ENCODE measurements around the gene GSTM2.
A peak's percentile ranks its signal among the peaks of the same experiment; 100 is the strongest.

Gene GSTM2

DNA sequence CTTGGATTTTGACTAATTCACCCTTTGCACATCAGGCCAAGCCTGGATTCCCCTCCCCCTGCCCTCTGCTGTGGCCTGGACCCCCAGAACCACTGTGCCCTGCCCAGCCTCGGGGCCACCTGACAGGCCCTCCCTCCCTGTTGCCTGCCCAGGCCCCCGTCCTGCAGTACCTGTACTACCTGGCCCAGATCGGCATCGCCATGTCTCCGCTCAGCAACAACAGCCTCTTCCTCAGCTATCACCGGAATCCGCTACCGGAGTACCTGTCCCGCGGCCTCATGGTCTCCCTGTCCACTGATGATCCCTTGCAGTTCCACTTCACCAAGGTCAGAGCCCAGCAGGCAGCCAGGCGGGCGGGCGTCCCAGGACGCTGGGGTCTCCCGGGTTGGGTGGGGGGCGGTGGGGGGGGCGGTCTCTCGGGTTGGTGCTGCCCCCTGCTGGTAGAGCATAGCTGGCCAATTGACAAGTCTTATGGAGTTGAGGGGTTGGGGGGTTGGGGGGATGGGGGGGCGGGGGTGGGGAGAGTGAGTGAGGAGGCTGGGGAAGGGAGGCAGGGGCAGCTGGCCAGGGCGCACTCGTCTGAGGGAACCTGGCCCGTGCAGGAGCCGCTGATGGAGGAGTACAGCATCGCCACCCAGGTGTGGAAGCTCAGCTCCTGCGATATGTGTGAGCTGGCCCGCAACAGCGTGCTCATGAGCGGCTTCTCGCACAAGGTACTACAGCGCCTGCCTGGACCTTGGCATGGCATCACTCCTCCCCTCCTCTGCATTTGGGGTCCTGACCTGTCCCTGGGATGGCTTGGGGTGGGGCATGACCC, 37.6 kb upstream of the GSTM2 start:
- DNase-seq, result peak; percentile 47

GRCh38 chr1:109630898-109631512, 36.9 kb upstream of the GSTM2 start:
- no peak for DNase-seq

DNA sequence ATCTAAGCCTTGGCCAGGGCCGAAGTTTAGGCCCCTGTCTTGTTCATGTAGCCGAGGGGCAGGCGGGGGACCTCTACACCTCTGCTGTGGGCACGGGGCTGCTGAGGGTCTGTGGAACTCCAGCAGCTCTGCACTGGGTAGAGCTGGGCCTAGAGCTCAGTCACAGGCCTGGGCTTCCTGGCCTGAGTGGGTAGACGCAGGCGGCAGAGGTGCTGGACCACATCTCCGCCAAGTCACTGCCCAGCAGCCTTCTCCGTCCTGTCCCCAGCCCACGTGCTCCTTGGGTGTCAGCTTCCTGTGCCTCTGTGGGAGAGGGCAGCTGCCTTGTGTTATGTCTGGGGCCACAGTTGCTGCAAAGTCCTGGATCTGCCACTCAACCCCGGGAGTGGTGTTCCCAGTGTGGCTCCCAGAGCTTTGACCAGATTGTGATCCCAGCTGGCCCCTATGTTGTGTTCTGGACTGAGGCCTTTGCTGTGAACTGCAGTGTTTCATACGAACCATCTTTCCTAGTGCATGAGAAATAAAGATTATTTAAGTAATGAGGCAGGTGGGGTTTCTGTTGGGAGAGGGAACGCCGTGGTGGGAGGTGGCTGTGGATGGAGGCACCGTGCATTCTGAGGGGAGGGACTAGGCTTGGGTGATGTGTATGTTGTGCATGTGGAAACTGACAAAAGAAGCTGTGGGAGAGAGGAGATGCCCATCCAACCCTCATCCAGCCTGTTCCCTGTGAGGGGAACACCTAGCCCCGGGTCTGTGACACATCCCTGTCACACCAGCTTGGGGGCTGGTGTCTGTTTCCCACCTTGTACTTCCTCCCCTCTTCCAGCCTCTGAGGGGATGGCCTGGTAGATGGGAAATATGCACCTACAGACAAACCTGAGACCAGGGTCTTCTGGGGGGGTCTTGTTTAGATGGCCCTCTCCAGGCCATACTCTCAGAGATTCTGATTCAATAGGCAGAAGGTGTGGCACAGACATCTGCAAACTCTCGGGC, 36.0 kb upstream of the GSTM2 start:
- no peak for DNase-seq

DNA sequence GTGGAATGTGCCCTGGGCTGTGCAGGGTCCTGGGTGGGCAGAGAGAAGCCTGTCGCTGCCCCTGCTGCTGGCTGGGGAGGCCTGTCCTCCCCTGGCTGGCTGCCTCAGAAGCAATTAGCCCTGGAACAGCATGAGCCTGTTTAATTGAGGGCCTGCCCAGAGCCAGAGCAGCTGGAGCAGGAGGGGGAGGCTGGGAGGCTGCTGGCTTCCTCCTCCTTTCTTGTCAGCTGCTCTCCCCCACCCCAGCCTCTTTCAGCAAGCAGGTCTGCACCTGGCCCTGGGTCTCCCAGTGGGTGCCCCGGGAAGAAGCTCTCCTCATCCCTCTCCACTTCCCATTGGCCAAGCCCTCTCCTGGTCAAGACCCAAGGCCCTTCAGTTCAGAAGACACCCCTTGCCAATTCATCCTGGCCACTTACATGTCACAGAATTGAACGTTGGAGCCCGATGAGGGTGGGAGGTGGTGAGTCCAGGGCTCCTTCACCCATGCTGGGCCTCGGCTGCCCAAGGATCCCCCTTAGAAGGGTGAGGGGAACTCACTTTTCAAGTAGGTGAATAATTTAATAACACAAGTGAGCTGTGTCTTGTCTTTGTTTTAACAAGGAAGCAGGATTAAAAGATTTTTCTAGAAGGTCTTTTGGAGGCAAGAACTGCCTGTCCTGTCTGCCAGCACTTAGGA, 35.0 kb upstream of the GSTM2 start:
- no peak for DNase-seq

- no peak for DNase-seq
Observed at GRCh38 chr1:109634292-109634691, 33.6 kb upstream of the GSTM2 start.

DNA sequence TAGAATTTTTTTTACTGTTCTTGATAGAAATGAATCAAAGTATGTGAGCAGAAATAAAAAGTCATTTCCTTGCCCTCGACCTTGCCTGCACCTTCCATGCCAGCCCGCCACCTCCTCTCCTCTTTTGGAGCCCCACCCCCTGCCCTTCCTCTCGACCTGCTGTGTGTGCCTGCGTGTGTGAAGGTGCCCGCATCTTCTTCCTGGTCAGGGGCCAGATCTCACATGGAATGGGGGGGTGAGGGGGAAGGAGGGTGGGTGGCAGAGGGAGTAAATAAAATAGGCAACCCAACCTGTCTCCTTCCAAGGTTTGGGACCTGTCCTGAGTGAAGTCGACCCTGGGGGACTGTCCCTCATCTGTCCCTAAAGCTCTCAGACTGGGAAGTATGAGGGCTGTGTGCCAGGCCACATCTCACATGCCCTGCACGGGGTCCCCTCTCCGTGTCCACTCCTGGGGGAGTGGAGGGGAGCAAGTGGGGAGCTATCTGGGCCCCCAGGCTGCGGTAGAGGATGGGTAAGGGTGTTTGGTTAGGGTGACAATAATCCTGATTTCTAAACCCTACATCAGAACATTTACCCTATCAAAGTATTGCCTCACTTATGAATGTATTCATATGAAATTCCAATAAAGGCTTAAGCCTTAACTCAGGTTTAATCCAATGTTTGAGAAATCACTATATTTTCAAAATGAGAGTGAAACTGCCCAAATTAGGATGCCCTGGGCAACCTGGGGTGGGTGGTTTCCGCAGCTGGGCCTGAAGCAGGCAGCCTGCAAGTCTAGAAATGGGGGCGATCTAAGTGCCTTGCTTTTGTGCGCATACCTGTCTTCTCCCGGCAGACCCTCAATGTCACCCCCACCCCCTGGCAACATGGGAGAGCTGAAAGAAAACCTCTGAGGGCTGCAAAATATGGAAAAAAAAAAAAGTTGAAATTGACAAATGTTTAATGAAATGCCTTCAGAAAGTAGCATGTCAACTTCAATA, 32.8 kb upstream of the GSTM2 start:
- DNase-seq, result no peak

DNA sequence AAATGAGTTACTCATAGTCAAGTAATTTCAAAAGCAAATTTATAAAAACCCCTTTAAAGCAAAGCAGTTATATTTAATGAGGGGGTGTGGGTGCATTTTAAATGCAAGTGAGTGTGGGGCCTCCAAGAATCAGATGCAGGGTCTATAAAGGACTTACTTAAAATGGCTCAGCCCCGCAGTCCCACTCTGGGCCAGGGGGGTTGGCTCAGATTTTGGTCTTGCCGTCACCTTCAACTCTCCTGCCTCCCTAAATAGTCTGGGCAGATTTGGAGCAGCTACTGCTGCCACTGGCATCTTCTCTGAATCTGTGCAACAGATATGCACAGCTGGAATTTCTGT, 32.0 kb upstream of the GSTM2 start:
- DNase-seq, result no peak

DNA sequence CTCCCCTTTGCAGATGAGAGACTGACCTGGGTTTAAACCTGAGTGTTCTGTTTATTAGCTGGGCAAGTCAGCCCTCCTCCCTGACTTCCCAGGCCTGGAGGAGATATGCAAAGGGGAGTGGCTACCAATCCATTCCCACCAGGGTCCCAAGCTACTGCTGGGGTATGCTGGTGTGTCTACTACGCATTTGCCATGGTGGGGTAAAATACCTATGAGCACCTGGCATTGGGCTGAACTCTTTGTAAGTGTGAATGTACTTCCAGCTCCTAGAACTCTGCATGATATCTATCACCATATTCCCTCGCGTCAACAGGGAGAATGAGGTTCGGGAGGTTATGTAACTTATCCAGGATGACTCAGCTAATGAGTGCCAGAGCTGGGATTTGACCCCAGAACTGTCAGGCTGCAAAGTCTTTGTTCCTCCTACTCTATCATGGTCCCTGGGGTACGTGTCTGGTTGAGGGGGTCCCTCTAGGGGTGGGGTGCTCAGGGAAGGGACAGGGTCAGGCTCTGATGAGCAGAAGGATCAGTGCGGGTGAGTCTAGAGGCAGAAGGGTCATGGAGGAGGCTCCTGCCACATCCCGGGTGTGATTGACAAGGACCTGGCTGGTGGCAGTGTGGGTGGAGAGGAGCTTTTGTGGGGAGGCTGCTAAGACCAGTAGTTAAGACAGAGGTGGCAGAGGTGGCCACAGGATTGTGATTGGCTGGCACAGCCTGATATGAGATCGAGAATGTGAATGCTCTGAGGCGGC, 31.5 kb upstream of the GSTM2 start:
- no peak for DNase-seq

DNA sequence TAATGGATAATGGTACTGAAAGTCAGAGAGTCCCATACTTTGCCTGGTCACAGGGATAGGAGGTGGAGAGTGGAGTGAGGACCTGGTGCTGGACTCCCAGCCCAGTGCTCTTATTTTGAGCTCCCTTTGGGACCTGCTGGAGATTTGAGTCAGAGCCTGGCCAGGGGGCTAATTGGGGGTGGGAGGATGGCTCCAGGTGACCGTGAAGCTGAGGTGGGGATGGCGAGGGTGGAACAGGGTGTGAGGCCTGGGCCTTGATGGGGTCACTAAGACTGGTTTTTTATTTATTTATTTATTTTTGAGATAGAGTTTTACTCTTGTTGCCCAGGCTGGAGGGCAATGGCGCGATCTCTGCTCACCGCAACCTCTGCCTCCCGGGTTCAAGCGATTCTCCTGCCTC, 30.4 kb upstream of the GSTM2 start:
- DNase-seq, result no peak

GRCh38 chr1:109639063-109639840, 28.6 kb upstream of the GSTM2 start:
- no peak for DNase-seq

- no peak for DNase-seq
Observed at GRCh38 chr1:109639841-109640184, 28.0 kb upstream of the GSTM2 start.

GRCh38 chr1:109640285-109640865, 27.5 kb upstream of the GSTM2 start:
- peak; percentile 93 for DNase-seq

DNA sequence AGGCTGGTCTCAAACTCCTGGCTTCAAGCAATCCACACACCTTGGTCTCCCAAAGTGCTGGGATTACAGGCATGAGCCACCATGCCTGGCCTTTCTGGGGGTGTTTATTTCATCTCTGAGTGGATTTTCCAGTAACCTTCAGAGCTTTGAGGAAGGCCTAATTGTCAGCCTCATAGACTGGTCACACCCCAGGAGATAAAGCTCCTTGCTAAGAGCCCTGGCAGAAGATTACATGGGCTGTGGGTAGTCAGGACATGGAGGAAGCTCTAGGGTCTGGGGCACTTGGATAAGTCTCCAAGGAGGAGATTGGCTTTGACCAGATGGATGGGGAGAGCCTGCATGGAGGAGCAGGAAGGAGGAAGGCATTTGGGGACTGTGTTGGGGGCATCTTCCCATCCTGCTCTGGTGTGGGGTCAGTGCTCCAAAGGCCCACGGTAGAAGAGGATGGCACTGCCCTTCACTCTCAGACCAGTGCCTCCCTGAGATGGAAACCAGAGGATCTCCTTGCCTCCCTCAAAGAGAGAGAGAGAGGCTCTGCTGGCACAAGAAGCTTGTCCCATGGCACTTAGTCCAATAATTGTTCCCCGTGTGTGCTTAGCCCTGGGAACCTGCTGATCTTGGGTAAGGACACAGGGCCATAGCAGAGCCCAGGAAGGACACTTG, 26.6 kb upstream of the GSTM2 start:
- no peak for DNase-seq

- DNase-seq, result no peak
Observed at GRCh38 chr1:109641861-109642260, 26.0 kb upstream of the GSTM2 start.

GRCh38 chr1:109642626-109643025, 25.2 kb upstream of the GSTM2 start:
- no peak for DNase-seq

- DNase-seq, result peak; percentile 90
Observed at GRCh38 chr1:109643385-109644230, 24.2 kb upstream of the GSTM2 start.

DNA sequence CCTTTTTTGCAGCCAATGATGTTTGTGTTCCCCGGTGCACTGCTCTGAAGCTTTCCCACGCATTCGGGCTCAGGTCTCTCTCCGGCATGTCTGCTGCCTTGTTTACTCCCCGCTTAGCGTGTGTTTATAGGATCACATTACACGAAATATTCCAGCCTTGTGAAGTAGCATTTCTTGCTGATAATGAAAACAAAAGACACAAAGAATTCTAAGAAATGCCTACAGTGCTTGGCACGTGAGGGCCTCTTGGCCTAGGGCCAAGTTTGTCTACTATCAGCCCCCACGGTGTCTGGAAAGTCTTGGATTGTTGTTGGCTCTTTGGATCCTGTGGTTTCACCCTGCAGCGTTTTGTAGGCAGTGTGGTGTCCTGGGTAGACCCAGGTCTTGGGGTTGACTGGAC, 23.2 kb upstream of the GSTM2 start:
- no peak for DNase-seq

DNA sequence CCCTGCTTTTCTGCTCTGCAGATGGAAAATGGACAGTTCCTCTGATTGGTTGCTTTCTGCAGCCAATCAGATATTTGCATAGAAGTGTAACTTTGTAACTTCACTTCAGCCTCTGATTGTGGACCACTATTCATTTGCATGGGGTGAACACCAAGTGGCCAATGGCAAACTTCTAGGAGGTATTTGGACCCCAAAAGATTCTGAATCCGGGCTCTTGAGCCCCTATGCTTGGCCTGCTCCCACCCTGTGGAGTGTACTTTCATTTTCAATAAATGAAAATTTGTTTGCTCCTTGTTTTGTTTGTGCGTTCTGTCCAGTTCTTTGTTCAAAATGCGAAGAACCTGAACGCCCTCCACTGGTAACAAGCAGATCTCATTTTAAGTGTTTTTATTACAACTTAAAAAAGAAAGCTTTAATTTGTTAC, 18.4 kb upstream of the GSTM2 start:
- no peak for DNase-seq
